ENCODE measurements around the gene CLCNKB. TPM values are rescaled to one million over a fixed set of nuclear protein-coding genes. Genes with fewer than 3 reads are reported as not detected.

The CLCNKB gene
- total and polyA plus RNA-seq, 2 of the 13 experiments (the other 11 are each of a cell fraction or from before 2014, with no cell fraction given), result 0.04 TPM; not detected in 1

DNA sequence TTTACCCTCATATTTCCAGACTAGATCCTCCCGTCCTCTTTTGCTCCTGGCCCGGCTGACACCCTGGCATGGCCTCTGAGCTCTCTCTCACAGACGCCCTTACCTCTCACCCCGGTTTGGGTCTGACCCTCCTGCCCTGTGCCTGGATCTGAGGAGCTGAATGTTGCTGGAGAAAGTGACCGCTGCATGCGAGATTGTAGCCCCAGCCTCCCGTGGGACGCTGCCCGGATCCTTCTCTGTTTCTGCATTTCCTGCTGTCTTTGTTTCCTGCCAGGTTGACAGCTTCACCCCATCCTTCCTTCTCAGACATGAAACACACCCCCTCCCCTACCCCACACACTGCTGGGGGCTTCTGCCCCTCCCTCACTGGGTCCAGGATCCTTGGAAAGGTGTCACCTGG lies 20.3 kb downstream of the CLCNKB start:
- H3K27ac ChIP-seq (ENCODE audit: extremely low read length, insufficient read depth, low read length), result no peak overlapping the region
- H3K36me3 ChIP-seq (replicated peaks in 1 of 2; ENCODE audit: control insufficient read depth in 1 of 2, insufficient read depth in 2 of 2, low read length in 2 of 2), result no peaks in the 10 kb centered on the region
- intact Hi-C loops (cut with micrococcal nuclease; ENCODE audit: unreplicated experiment) (no loop called here), in situ Hi-C loops (cut with HindIII; ENCODE audit: extremely low pct_ligation_motif_present, low pct_unique_long_range_greater_than_20kb) (no loop called here)
- no peak for ATAC-seq
- no peak for FAIRE-seq
- H3K4me2 ChIP-seq (ENCODE audit: low read depth, low read length), result no peak overlapping the region
- 27% methylated on average over 9 of the region's 9 CpGs for WGBS (ENCODE audit: low lambda C conversion rate)
- peaks cover 40% of the 10 kb centered on the region for H3K4me1 ChIP-seq (ENCODE audit: insufficient read depth, low read length)
- H3K9me3 ChIP-seq (ENCODE audit: low read length), result no peaks in the 10 kb centered on the region
- peaks cover 7 to 49% of the 10 kb centered on the region in 2 experiments for H3K27me3 ChIP-seq (ENCODE audit: control insufficient read depth in 1 of 2, insufficient read depth in 2 of 2, low read length in 2 of 2)
- H2AFZ ChIP-seq (ENCODE audit: low read length), result no peak overlapping the region
- no peak overlapping the region for H3K9ac ChIP-seq (ENCODE audit: insufficient read depth, low read depth, low read length)
- TF ChIP-seq, protein P1, sequence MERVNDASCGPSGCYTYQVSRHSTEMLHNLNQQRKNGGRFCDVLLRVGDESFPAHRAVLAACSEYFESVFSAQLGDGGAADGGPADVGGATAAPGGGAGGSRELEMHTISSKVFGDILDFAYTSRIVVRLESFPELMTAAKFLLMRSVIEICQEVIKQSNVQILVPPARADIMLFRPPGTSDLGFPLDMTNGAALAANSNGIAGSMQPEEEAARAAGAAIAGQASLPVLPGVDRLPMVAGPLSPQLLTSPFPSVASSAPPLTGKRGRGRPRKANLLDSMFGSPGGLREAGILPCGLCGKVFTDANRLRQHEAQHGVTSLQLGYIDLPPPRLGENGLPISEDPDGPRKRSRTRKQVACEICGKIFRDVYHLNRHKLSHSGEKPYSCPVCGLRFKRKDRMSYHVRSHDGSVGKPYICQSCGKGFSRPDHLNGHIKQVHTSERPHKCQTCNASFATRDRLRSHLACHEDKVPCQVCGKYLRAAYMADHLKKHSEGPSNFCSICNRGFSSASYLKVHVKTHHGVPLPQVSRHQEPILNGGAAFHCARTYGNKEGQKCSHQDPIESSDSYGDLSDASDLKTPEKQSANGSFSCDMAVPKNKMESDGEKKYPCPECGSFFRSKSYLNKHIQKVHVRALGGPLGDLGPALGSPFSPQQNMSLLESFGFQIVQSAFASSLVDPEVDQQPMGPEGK (CRISPR knock-in tag; IDR thresholded peaks at IDR 0.05), result no peak
- TF ChIP-seq ZNF766 (CRISPR knock-in tag; IDR thresholded peaks at IDR 0.05; ENCODE audit: borderline replicate concordance) (no peak), ZNF350 (CRISPR knock-in tag; IDR thresholded peaks at IDR 0.05; ENCODE audit: borderline replicate concordance, low read depth) (no peak)
- H3K4me3 ChIP-seq (replicated peaks in 1 of 3; ENCODE audit: insufficient read depth in 1 of 3, low read depth in 2 of 3, low read length in 3 of 3), result no peak overlapping the region
- CTCF ChIA-PET (ENCODE audit: low intra/inter-chr PET ratio, low total read pairs), result no interaction called here
- no peaks in the 10 kb centered on the region for H3K79me2 ChIP-seq (ENCODE audit: insufficient read depth, low read length)
- POLR2A ChIA-PET, result no interaction called here
- no TSS peak for BruUV-seq (replicated peaks)
- no peak for DNase-seq (ENCODE audit: low spot score)
- H4K20me1 ChIP-seq (ENCODE audit: insufficient read depth, low read length), result no peaks in the 10 kb centered on the region

DNA sequence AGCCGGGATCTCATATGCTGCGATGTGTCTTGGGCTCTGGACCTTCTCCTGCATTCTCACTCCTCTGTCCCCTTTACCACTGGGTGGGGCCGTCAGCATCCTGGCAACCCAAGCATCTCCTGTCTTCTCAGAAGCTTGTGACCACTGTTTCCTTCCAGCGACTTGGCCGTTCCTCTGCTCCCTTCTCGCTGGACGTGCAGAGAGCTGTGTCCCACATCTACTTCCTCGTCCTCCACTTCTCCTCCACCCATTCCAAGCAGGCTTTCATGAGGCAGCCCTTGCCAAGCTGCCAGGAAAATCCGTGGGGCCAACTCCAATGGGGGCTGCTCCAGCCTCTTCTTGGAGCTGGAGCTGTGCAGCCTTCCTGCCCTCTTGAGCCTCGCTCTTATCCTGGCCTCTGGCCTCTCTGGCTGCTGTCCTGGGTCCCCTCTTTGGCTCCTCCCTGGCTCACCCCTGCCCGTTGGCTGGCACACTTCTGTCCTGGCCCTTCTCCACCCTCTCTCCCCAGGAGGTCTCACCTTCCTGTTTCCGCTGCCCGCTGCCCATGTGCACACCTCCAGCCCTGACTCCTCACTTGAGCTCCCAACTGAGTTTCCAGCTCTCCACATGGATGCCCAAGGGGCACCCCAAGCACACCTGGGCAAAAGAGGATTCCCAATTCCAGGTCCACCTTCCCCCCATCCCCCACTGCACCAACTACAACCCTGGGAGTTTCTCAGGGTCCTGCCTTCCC lies 21.1 kb downstream of the CLCNKB start:
- intact Hi-C loops (cut with micrococcal nuclease; ENCODE audit: unreplicated experiment), result no loop called here
- in situ Hi-C loops (cut with HindIII; ENCODE audit: extremely low pct_ligation_motif_present, low pct_unique_long_range_greater_than_20kb), result no loop called here
- POLR2A ChIA-PET, result no interaction called here
- no peak for TF ChIP-seq LCORL (IDR thresholded peaks at IDR 0.05)
- TF ChIP-seq LCORL (CRISPR knock-in tag; IDR thresholded peaks at IDR 0.05), result no peak
- no peak for TF ChIP-seq MAZ (IDR thresholded peaks at IDR 0.05; ENCODE audit: borderline replicate concordance, low read depth, low read length)
- TF ChIP-seq MAZ (CRISPR knock-in tag; IDR thresholded peaks at IDR 0.05; ENCODE audit: low read depth), result no peak
- TF ChIP-seq KLF13 (CRISPR knock-in tag; IDR thresholded peaks at IDR 0.05), result no peak
- no peak for TF ChIP-seq ZNF12 (CRISPR knock-in tag; IDR thresholded peaks at IDR 0.05)
- TF ChIP-seq, protein P2, sequence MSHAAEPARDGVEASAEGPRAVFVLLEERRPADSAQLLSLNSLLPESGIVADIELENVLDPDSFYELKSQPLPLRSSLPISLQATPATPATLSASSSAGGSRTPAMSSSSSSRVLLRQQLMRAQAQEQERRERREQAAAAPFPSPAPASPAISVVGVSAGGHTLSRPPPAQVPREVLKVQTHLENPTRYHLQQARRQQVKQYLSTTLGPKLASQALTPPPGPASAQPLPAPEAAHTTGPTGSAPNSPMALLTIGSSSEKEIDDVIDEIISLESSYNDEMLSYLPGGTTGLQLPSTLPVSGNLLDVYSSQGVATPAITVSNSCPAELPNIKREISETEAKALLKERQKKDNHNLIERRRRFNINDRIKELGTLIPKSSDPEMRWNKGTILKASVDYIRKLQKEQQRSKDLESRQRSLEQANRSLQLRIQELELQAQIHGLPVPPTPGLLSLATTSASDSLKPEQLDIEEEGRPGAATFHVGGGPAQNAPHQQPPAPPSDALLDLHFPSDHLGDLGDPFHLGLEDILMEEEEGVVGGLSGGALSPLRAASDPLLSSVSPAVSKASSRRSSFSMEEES (CRISPR knock-in tag; IDR thresholded peaks at IDR 0.05), result no peak
- TF ChIP-seq HDAC2 (CRISPR knock-in tag; IDR thresholded peaks at IDR 0.05), result no peak
- TF ChIP-seq FOSL2 (CRISPR knock-in tag; IDR thresholded peaks at IDR 0.05), result no peak
- no peak for TF ChIP-seq ZNF33A (CRISPR knock-in tag; IDR thresholded peaks at IDR 0.05; ENCODE audit: borderline replicate concordance)
- TF ChIP-seq, protein P3, sequence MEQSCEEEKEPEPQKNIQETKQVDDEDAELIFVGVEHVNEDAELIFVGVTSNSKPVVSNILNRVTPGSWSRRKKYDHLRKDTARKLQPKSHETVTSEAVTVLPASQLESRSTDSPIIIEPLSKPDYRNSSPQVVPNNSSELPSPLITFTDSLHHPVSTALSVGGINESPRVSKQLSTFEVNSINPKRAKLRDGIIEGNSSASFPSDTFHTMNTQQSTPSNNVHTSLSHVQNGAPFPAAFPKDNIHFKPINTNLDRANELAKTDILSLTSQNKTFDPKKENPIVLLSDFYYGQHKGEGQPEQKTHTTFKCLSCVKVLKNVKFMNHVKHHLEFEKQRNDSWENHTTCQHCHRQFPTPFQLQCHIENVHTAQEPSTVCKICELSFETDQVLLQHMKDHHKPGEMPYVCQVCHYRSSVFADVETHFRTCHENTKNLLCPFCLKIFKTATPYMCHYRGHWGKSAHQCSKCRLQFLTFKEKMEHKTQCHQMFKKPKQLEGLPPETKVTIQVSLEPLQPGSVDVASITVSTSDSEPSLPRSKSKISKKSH (CRISPR knock-in tag; IDR thresholded peaks at IDR 0.05; ENCODE audit: borderline replicate concordance), result no peak

More for the DNA sequence above, 21.1 kb downstream of the CLCNKB start:
- H2AFZ ChIP-seq (ENCODE audit: low read length), result no peak overlapping the region
- no peak overlapping the region for H3K4me3 ChIP-seq (replicated peaks in 1 of 3; ENCODE audit: insufficient read depth in 1 of 3, low read depth in 2 of 3, low read length in 3 of 3)
- WGBS (ENCODE audit: low lambda C conversion rate), result 32% methylated on average over 12 of the region's 13 CpGs
- peaks cover 7 to 57% of the 10 kb centered on the region in 2 experiments for H3K27me3 ChIP-seq (ENCODE audit: control insufficient read depth in 1 of 2, insufficient read depth in 2 of 2, low read length in 2 of 2)
- no peak overlapping the region for H3K4me2 ChIP-seq (ENCODE audit: low read depth, low read length)
- no peak overlapping the region for H3K9ac ChIP-seq (ENCODE audit: insufficient read depth, low read depth, low read length)
- H3K36me3 ChIP-seq (replicated peaks in 1 of 2; ENCODE audit: control insufficient read depth in 1 of 2, insufficient read depth in 2 of 2, low read length in 2 of 2), result no peaks in the 10 kb centered on the region
- peaks cover 40% of the 10 kb centered on the region for H3K4me1 ChIP-seq (ENCODE audit: insufficient read depth, low read length)
- DNase-seq (ENCODE audit: low spot score) (no peak), FAIRE-seq (no peak), ATAC-seq (no peak)
- no peak overlapping the region for H3K27ac ChIP-seq (ENCODE audit: extremely low read length, insufficient read depth, low read length)
- no peaks in the 10 kb centered on the region for H3K79me2 ChIP-seq (ENCODE audit: insufficient read depth, low read length)
- no peaks in the 10 kb centered on the region for H3K9me3 ChIP-seq (ENCODE audit: low read length)
- CTCF ChIA-PET (ENCODE audit: low intra/inter-chr PET ratio, low total read pairs), result no interaction called here
- no TSS peak for BruUV-seq (replicated peaks)
- H4K20me1 ChIP-seq (ENCODE audit: insufficient read depth, low read length), result no peaks in the 10 kb centered on the region

Data from HepG2 (cell line).